Esophagus squamous epithelium (tissue), 4 donors: ENCODE data around the gene MKNK2.

Experiments
- CTCF ChIP-seq, 6 experiments: fragments of 450-650 bp in 4 of 6; fragments of 200-600 bp in 2 of 6; sonication (generic) in 2 of 6; IDR thresholded peaks; one replicate each; pipeline ENCODE4 v1.5.1; 2016 to 2019; ENCODE audit warnings: antibody characterized with exemption in 6 of 6, mild to moderate bottlenecking in 4 of 6, moderate library complexity in 4 of 6
- POLR2A ChIP-seq, 4 donors: fragments of 450-650 bp; IDR thresholded peaks; one replicate each; pipeline ENCODE4 v1.6.1; 2017; ENCODE audit warnings: antibody characterized with exemption in 4 of 4, mild to moderate bottlenecking in 4 of 4, moderate library complexity in 3 of 4

- TF ChIP-seq CTCF (IDR thresholded peaks at IDR 0.05) (no peak), POLR2A (IDR thresholded peaks at IDR 0.05) (no peak)
These were observed 4.8 kb downstream of the MKNK2 start for GRCh38 chr19:2046046-2046907.
